OCI-LY7 (cell line): ENCODE measurements around the gene RAP1B.

Experiments
- EZH2phosphoT487 ChIP-seq: fragments of 200-600 bp; sonication (generic); IDR thresholded peaks from 2 replicates; pipeline ENCODE4 v1.6.1; 2018; ENCODE audit warnings: low read depth, borderline replicate concordance, mild to moderate bottlenecking, mixed run types, antibody characterized with exemption, low read length, moderate library complexity, mixed read lengths
- TF ChIP-seq, protein P1 (sequence below): fragments of 200-600 bp; sonication (generic); conservative IDR thresholded peaks from 2 replicates; pipeline ENCODE4 v1.5.1; 2014; ENCODE audit warnings: mild to moderate bottlenecking, antibody characterized with exemption, low read length, moderate library complexity, mixed read lengths

DNA sequence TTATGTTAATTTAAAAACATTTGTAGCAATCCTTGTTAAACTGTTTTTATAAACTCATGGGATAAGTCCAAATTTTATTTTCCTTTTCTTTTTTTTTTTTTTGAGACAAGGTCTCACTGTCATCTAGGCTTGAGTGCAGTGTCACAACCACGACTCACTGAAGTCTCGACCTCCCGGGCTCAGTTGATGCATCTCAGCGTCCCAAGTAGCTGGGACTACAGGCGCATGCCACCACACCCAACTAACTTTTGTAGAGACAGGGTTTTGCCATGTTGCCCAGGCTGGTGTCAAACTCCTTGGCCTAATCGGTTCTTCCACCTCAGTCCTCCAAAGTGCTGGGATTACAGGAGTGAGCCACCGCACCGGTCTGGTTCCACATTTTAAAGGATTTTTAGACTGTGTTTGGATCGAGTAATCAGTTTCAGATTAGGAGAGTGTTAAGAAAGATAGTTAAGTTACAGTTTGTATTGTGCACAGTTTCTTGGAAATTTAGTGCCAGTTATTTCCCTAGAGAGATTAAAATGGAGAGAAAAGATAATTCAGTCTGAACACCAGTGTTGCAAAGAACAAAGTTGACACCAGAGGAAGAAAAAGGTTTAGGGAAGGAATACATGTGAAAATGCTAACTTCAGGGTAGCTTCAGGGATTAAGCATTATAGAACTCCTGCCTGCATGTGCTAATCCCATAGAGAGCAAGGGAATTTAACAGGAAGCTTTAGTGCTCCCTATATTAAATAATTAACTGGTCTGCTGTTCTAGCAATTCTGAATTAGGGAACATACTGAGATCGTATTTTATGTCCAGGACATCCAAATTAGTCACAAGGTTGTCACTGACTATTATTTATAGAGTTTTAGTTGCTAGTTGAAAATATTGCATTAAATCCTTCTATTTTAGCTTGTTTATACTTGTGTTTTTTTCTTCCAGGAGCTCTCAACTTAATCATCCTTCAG lies 10.1 kb downstream of the RAP1B start:
- TF ChIP-seq, protein P1, sequence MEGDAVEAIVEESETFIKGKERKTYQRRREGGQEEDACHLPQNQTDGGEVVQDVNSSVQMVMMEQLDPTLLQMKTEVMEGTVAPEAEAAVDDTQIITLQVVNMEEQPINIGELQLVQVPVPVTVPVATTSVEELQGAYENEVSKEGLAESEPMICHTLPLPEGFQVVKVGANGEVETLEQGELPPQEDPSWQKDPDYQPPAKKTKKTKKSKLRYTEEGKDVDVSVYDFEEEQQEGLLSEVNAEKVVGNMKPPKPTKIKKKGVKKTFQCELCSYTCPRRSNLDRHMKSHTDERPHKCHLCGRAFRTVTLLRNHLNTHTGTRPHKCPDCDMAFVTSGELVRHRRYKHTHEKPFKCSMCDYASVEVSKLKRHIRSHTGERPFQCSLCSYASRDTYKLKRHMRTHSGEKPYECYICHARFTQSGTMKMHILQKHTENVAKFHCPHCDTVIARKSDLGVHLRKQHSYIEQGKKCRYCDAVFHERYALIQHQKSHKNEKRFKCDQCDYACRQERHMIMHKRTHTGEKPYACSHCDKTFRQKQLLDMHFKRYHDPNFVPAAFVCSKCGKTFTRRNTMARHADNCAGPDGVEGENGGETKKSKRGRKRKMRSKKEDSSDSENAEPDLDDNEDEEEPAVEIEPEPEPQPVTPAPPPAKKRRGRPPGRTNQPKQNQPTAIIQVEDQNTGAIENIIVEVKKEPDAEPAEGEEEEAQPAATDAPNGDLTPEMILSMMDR, result no peak
- TF ChIP-seq EZH2phosphoT487, result no peak
